A549 treated with ZK216348 at 1 μM for 4 hours (cell line): Measurements from ENCODE around the gene XRCC3. TPM values are rescaled to one million over a fixed set of nuclear protein-coding genes. Genes with fewer than 3 reads are reported as not detected.

ENCODE experiments used
- total RNA-seq: library from RNA; stranded (reverse); fragments of 200-300 nt; extraction: Qiagen RNA extraction; gene quantifications from 5 replicates; pipeline ENCODE4 v1.2.3, GENCODE V29; 2022; ENCODE audit warnings: low read depth

Gene XRCC3
- 27.3 to 34.1 TPM (median 29.0 TPM) in 5 replicates for total RNA-seq

GRCh38 chr14:103715052-103716000, at the start of gene XRCC3, which contains the start of gene ZFYVE21:
Gene XRCC3 (minus strand): TSS chr14:103715451. CDS start chr14:103711087, 4,364 bp downstream.
Gene ZFYVE21 (plus strand): TSS chr14:103715810. CDS start chr14:103715842, 32 bp downstream.

Other genes starting within 250 kb of the XRCC3 start
- 65.1 to 115 TPM (median 109 TPM) in 5 replicates for gene CKB, start 192.6 kb downstream of the XRCC3 start, total RNA-seq
- 13.3 to 29.5 TPM (median 26.9 TPM) in 5 replicates for gene TRMT61A, start 186.3 kb downstream of the XRCC3 start, total RNA-seq
- 19.8 to 26.3 TPM (median 25.6 TPM) in 5 replicates for gene BAG5, start 152.8 kb downstream of the XRCC3 start, total RNA-seq
- gene COA8, start 152.5 kb downstream of the XRCC3 start, total RNA-seq: 49.8 to 59.6 TPM (median 51.8 TPM) in 5 replicates
- gene KLC1, start 86.2 kb downstream of the XRCC3 start, total RNA-seq: 77.1 to 121 TPM (median 119 TPM) in 5 replicates
- gene ZFYVE21, start 359 bp upstream of the XRCC3 start, total RNA-seq: 33.8 to 44.5 TPM (median 38.8 TPM) in 5 replicates
- gene PPP1R13B, start 132.1 kb upstream of the XRCC3 start, total RNA-seq: 4.0 to 7.2 TPM (median 5.5 TPM) in 5 replicates
- gene TDRD9, start 213.0 kb upstream of the XRCC3 start, total RNA-seq: 0.04 to 0.14 TPM in 2 of 5 replicates, not detected in the others
- not detected in 5 replicates for gene RD3L, start 227.1 kb upstream of the XRCC3 start, total RNA-seq